HEK293 (cell line): ENCODE data around the gene SIRPA.

Experiments used
- CTCF ChIA-PET: fragments of 350-600 bp; formaldehyde crosslinking; extraction: SDS; loops from one replicate; lab custom pipeline; 2021; ENCODE audit warnings: antibody characterized with exemption; lab: Yijun Ruan, JAX
- POLR2A ChIA-PET: fragments of 300-600 bp; formaldehyde crosslinking; extraction: SDS; loops from one replicate; lab custom pipeline; 2020; ENCODE audit warnings: antibody characterized with exemption, inconsistent platforms; lab: Yijun Ruan, JAX
- H3K27ac ChIP-seq: fragments of 200-500 bp; sonication (Bioruptor generic); 2 replicates; pipeline ENCODE4 v1.5.1; 2014; ENCODE audit warnings: low read depth, low read length, control low read depth, inconsistent platforms; ENCODE audit errors: extremely low read depth
- H3K36me3 ChIP-seq, 2 experiments: fragments of 200-500 bp in 1 of 2; sonication (Bioruptor generic) in 1 of 2; 1 replicate in 1 of 2; 2 replicates in 1 of 2; pipeline ENCODE4 v1.5.1; 2014 to 2017; ENCODE audit warnings: inconsistent platforms in 2 of 2, low read length in 2 of 2; ENCODE audit not compliant: control insufficient read depth in 2 of 2, insufficient read depth in 1 of 2
- H3K4me1 ChIP-seq: fragments of 200-500 bp; sonication (Bioruptor generic); 2 replicates; pipeline ENCODE4 v1.5.1; 2014; ENCODE audit warnings: mild to moderate bottlenecking, low read length, inconsistent platforms; ENCODE audit not compliant: control insufficient read depth, insufficient read depth
- H3K4me3 ChIP-seq: 2 replicates; pipeline ENCODE4 v1.5.1; 2011; ENCODE audit warnings: low read depth, mild to moderate bottlenecking, control low read depth, low read length, moderate library complexity
- H3K9me3 ChIP-seq: fragments of 200-500 bp; sonication (Bioruptor generic); 2 replicates; pipeline ENCODE4 v1.5.1; 2014; ENCODE audit warnings: low read depth, low read length, inconsistent platforms; ENCODE audit not compliant: control insufficient read depth, insufficient read depth
- GFI1B ChIP-seq: fragments of 450-650 bp; formaldehyde crosslinking; IDR thresholded peaks from 2 replicates; pipeline ENCODE4 v1.5.1; 2016; ENCODE audit warnings: missing biosample characterization, missing genetic modification characterization
- HOXD13 ChIP-seq: sonication (generic); formaldehyde crosslinking; IDR thresholded peaks from 2 replicates; pipeline ENCODE4 v1.8.0; 2022; ENCODE audit warnings: missing genetic modification reagents, borderline replicate concordance
- REPIN1 ChIP-seq: fragments of 450-650 bp; formaldehyde crosslinking; IDR thresholded peaks from 2 replicates; pipeline ENCODE4 v1.5.1; 2017; ENCODE audit warnings: missing biosample characterization, missing genetic modification characterization, low read depth
- SETDB1 ChIP-seq: IDR thresholded peaks from one replicate; pipeline ENCODE4 v1.6.1; 2017; ENCODE audit warnings: mild to moderate bottlenecking, low read length, moderate library complexity, mixed read lengths; ENCODE audit not compliant: insufficient read length
- SP3 ChIP-seq: fragments of 450-650 bp; formaldehyde crosslinking; IDR thresholded peaks from 2 replicates; pipeline ENCODE4 v1.5.1; 2016; ENCODE audit warnings: missing biosample characterization, missing genetic modification characterization
- ZFHX2 ChIP-seq: fragments of 450-650 bp; formaldehyde crosslinking; conservative IDR thresholded peaks from 2 replicates; pipeline ENCODE4 v1.5.1; 2016; ENCODE audit warnings: missing biosample characterization, missing genetic modification characterization
- ZFP3 ChIP-seq: fragments of 450-650 bp; formaldehyde crosslinking; IDR thresholded peaks from 2 replicates; pipeline ENCODE4 v1.5.1; 2016; ENCODE audit warnings: low read depth, missing biosample characterization, missing genetic modification characterization
- ZNF10 ChIP-seq: fragments of 450-650 bp; formaldehyde crosslinking; IDR thresholded peaks from 2 replicates; pipeline ENCODE4 v1.5.1; 2017; ENCODE audit warnings: missing biosample characterization, missing genetic modification characterization
- ZNF16 ChIP-seq: fragments of 450-650 bp; formaldehyde crosslinking; IDR thresholded peaks from 2 replicates; pipeline ENCODE4 v1.5.1; 2016; ENCODE audit warnings: low read depth, missing biosample characterization, missing genetic modification characterization
- ZNF335 ChIP-seq: fragments of 450-650 bp; formaldehyde crosslinking; conservative IDR thresholded peaks from 2 replicates; pipeline ENCODE4 v1.5.1; 2016; ENCODE audit warnings: missing biosample characterization, missing genetic modification characterization
- ZNF391 ChIP-seq: fragments of 450-650 bp; formaldehyde crosslinking; IDR thresholded peaks from 2 replicates; pipeline ENCODE4 v1.5.1; 2016; ENCODE audit warnings: low read depth, missing biosample characterization, missing genetic modification characterization, borderline replicate concordance
- ZNF416 ChIP-seq: fragments of 450-650 bp; formaldehyde crosslinking; IDR thresholded peaks from 2 replicates; pipeline ENCODE4 v1.5.1; 2016; ENCODE audit warnings: missing biosample characterization, missing genetic modification characterization
- ZNF423 ChIP-seq: fragments of 450-650 bp; formaldehyde crosslinking; IDR thresholded peaks from 2 replicates; pipeline ENCODE4 v1.5.1; 2016; ENCODE audit warnings: missing biosample characterization, missing genetic modification characterization
- ZNF426 ChIP-seq: fragments of 450-650 bp; formaldehyde crosslinking; IDR thresholded peaks from 2 replicates; pipeline ENCODE4 v1.5.1; 2017; ENCODE audit warnings: missing biosample characterization, missing genetic modification characterization, mild to moderate bottlenecking, inconsistent platforms, moderate library complexity
- ZNF433 ChIP-seq: fragments of 450-650 bp; formaldehyde crosslinking; IDR thresholded peaks from 2 replicates; pipeline ENCODE4 v1.5.1; 2016; ENCODE audit warnings: missing biosample characterization, missing genetic modification characterization, low read depth
- ZNF473 ChIP-seq: fragments of 450-650 bp; formaldehyde crosslinking; IDR thresholded peaks from 2 replicates; pipeline ENCODE4 v1.5.1; 2017; ENCODE audit warnings: missing biosample characterization, missing genetic modification characterization
- ZNF501 ChIP-seq: fragments of 450-650 bp; formaldehyde crosslinking; IDR thresholded peaks from 2 replicates; pipeline ENCODE4 v1.5.1; 2016; ENCODE audit warnings: missing biosample characterization, missing genetic modification characterization
- ZNF548 ChIP-seq: fragments of 450-650 bp; formaldehyde crosslinking; IDR thresholded peaks from 2 replicates; pipeline ENCODE4 v1.5.1; 2016; ENCODE audit warnings: missing biosample characterization, missing genetic modification characterization
- ZNF555 ChIP-seq: fragments of 450-650 bp; formaldehyde crosslinking; conservative IDR thresholded peaks from 2 replicates; pipeline ENCODE4 v1.5.1; 2017; ENCODE audit warnings: missing biosample characterization, mild to moderate bottlenecking, missing genetic modification characterization, inconsistent platforms
- ZNF585B ChIP-seq: fragments of 450-650 bp; formaldehyde crosslinking; IDR thresholded peaks from 2 replicates; pipeline ENCODE4 v1.5.1; 2016; ENCODE audit warnings: missing biosample characterization, missing genetic modification characterization
- ZNF830 ChIP-seq: fragments of 450-650 bp; IDR thresholded peaks from 2 replicates; pipeline ENCODE4 v1.5.0; 2018; ENCODE audit warnings: missing biosample characterization, missing genetic modification characterization, low read depth, mild to moderate bottlenecking, moderate library complexity
- ZSCAN23 ChIP-seq: fragments of 450-650 bp; formaldehyde crosslinking; IDR thresholded peaks from 2 replicates; pipeline ENCODE4 v1.5.1; 2016; ENCODE audit warnings: missing biosample characterization, missing genetic modification characterization
- TF ChIP-seq, protein P1 (sequence below): fragments of 450-650 bp; formaldehyde crosslinking; IDR thresholded peaks from 2 replicates; pipeline ENCODE4 v1.5.1; 2017; ENCODE audit warnings: missing biosample characterization, missing genetic modification characterization
- TF ChIP-seq, protein P2 (sequence below): fragments of 450-650 bp; formaldehyde crosslinking; IDR thresholded peaks from 2 replicates; pipeline ENCODE4 v1.5.1; 2016; ENCODE audit warnings: missing biosample characterization, missing genetic modification characterization
- TF ChIP-seq, protein P3 (sequence below): fragments of 450-650 bp; formaldehyde crosslinking; IDR thresholded peaks from 2 replicates; pipeline ENCODE4 v1.5.1; 2017; ENCODE audit warnings: missing biosample characterization, mild to moderate bottlenecking, missing genetic modification characterization, moderate library complexity

Gene SIRPA

DNA sequence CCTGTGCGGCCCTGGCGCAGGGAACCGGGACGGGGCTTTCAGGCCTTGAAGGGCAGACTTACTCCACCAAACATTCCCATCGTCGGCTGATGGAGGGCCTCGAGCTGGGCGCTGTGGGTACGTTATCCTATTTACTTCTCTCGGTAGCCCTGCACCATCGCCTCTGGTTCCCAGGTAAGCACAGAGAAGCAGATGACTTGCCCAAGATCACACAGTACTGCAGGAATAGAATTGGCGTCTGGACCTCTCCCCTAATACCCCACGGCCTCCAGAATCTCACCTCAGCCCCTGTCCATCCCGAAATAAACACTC is 52.3 kb downstream of the SIRPA start:
- ChIA-PET POLR2A (interaction anchor here (0.6 to 1.2 kb wide), 2 partner anchors 13 to 45 kb away, joined by 4 read pairs; no protein-coding TSS in a partner anchor), CTCF (interaction anchor here (0.6 to 2.1 kb wide), 2 partner anchors 43 to 225 kb away, joined by 4 to 6 read pairs; no protein-coding TSS in a partner anchor)
- no peaks in the 10 kb centered on the region for H3K4me1 ChIP-seq
- no peak for TF ChIP-seq ZNF473
- H3K27ac ChIP-seq: no peak overlapping the region
- no peaks in the 10 kb centered on the region for H3K9me3 ChIP-seq
- H3K4me3 ChIP-seq: no peak overlapping the region
- no peaks in the 10 kb centered on the region for H3K36me3 ChIP-seq

DNA sequence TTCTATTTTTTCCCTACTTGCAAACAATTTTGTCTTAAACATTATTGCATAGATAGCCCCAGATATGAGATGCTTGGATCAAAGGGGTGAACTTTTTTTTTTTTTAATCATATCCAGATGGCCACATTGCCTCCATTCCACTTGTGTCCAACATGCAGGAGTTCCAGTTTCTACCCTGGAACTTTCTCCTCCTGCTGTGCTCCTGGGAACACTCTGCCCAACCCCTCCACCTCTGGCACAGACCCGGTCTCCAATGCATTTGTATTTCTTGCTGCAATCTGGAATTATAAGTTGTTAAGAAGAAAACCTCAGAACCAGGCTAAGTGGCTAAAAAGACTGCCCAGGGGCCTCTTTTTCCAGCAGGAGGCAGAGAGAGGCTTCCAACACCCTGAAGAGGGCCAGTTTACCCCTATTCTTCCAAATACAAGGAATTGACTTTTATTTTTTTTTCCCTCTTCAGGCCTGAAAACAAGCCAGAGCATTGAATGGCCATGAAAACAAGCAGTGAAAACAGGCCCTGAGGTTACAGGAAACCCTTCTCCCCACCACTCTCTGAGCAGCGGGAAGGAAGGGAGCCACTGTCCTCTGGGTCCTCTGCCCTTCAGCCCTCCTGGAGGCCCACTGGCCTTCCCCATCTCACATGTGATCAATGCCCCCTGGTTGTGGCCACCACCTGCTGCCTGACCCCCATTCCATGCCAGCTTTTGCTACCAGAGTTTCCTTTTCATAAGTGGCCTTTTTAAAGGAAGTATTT is 54.3 kb downstream of the SIRPA start:
- no peak overlapping the region for H3K27ac ChIP-seq
- no peak overlapping the region for H3K4me3 ChIP-seq
- ChIA-PET POLR2A (no interaction called here), CTCF (interaction anchor here (0.5 to 2.1 kb wide), 3 partner anchors 148 to 932 kb away, joined by 3 to 6 read pairs (median 3); no protein-coding TSS in a partner anchor)
- H3K36me3 ChIP-seq: no peaks in the 10 kb centered on the region
- TF ChIP-seq ZNF426 (tag by site-specific recombination) (no peak), ZNF416 (tag by site-specific recombination) (no peak), REPIN1 (tag by site-specific recombination) (no peak), ZNF501 (tag by site-specific recombination) (no peak), ZNF548 (tag by site-specific recombination) (no peak), SP3 (tag by site-specific recombination) (no peak), ZSCAN23 (tag by site-specific recombination) (no peak), ZNF10 (tag by site-specific recombination) (no peak), ZNF830 (tag by site-specific recombination) (no peak), ZNF433 (no peak), ZFP3 (tag by site-specific recombination) (no peak)
- TF ChIP-seq, protein P1, sequence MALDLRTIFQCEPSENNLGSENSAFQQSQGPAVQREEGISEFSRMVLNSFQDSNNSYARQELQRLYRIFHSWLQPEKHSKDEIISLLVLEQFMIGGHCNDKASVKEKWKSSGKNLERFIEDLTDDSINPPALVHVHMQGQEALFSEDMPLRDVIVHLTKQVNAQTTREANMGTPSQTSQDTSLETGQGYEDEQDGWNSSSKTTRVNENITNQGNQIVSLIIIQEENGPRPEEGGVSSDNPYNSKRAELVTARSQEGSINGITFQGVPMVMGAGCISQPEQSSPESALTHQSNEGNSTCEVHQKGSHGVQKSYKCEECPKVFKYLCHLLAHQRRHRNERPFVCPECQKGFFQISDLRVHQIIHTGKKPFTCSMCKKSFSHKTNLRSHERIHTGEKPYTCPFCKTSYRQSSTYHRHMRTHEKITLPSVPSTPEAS (tag by site-specific recombination): no peak
- TF ChIP-seq, protein P2, sequence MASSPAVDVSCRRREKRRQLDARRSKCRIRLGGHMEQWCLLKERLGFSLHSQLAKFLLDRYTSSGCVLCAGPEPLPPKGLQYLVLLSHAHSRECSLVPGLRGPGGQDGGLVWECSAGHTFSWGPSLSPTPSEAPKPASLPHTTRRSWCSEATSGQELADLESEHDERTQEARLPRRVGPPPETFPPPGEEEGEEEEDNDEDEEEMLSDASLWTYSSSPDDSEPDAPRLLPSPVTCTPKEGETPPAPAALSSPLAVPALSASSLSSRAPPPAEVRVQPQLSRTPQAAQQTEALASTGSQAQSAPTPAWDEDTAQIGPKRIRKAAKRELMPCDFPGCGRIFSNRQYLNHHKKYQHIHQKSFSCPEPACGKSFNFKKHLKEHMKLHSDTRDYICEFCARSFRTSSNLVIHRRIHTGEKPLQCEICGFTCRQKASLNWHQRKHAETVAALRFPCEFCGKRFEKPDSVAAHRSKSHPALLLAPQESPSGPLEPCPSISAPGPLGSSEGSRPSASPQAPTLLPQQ (tag by site-specific recombination): no peak
- no peaks in the 10 kb centered on the region for H3K9me3 ChIP-seq
- H3K4me1 ChIP-seq: no peaks in the 10 kb centered on the region

DNA sequence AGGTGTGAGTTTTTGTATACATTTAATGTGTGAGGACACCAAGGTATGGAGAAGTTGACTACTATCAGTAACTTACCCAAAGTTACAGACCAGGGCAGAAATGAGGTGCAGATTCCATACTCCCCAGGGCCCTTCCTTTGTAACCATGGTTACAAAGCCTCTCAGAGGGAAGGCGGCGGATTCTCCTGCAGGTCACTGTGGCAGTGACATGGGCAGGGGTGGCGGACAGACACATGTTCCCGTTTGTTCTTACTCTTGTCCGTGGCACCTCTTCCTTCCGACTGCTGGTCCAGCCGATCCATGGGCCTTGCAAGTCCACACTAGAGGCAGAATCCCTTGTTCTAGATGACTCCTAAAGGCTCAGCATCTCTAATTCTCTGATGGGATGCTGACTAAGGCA is 55.6 kb downstream of the SIRPA start:
- no peak overlapping the region for H3K4me3 ChIP-seq
- TF ChIP-seq, protein P3, sequence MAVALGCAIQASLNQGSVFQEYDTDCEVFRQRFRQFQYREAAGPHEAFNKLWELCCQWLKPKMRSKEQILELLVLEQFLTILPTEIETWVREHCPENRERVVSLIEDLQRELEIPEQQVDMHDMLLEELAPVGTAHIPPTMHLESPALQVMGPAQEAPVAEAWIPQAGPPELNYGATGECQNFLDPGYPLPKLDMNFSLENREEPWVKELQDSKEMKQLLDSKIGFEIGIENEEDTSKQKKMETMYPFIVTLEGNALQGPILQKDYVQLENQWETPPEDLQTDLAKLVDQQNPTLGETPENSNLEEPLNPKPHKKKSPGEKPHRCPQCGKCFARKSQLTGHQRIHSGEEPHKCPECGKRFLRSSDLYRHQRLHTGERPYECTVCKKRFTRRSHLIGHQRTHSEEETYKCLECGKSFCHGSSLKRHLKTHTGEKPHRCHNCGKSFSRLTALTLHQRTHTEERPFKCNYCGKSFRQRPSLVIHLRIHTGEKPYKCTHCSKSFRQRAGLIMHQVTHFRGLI (tag by site-specific recombination): no peak
- TF ChIP-seq ZNF555 (no peak), GFI1B (no peak), ZNF16 (no peak), ZFHX2 (tag by site-specific recombination) (no peak), ZNF423 (tag by site-specific recombination) (no peak), ZNF585B (tag by site-specific recombination) (no peak), HOXD13 (CRISPR knock-in tag) (no peak), ZNF391 (tag by site-specific recombination) (no peak), SETDB1 (no peak), ZNF335 (tag by site-specific recombination) (no peak)
- no peak overlapping the region for H3K27ac ChIP-seq
- no peaks in the 10 kb centered on the region for H3K36me3 ChIP-seq
- no peaks in the 10 kb centered on the region for H3K4me1 ChIP-seq
- CTCF ChIA-PET: interaction anchor here (0.6 kb wide), 1 partner anchor 16 kb away, joined by 4 read pairs; no protein-coding TSS in a partner anchor
- no peaks in the 10 kb centered on the region for H3K9me3 ChIP-seq
- POLR2A ChIA-PET: no interaction called here
